K562 (cell line): ENCODE data around the gene COPA. TPM values are rescaled to one million over a fixed set of nuclear protein-coding genes. Genes with fewer than 3 reads are reported as not detected.
A peak's percentile ranks its signal among the peaks of the same experiment; 100 is the strongest.

Source experiments
- ATAC-seq: fragments of 200-7000 bp; cut with Tn5 transposase; 3 replicates; pipeline ENCODE4 v1.9.1; 2020; ENCODE audit warnings: moderate library complexity
- BruUV-seq: library from RNA; stranded (reverse); fragments of 400-500 nt; replicated peaks from 2 replicates; lab custom pipeline; 2021; lab: Mats Ljungman, UMichigan
- CTCF ChIA-PET: fragments of 300-600 bp; formaldehyde crosslinking; extraction: SDS; loops from one replicate; lab custom pipeline; 2021; ENCODE audit warnings: low intra/inter-chr PET ratio; lab: Yijun Ruan, JAX
- POLR2A ChIA-PET: fragments of 300-600, 350-650 bp; sonication (Branson Sonifier 250); formaldehyde crosslinking; extraction: SDS; loops from one replicate; lab custom pipeline; 2021; ENCODE audit warnings: antibody characterized with exemption, inconsistent platforms; lab: Yijun Ruan, JAX
- DNase-seq, 4 experiments: peaks; one replicate each; pipeline versions ENCODE4 v3.0.0 to v3.0.0-alpha.2; 2011 to 2018; ENCODE audit warnings: low spot score in 3 of 4, mixed read lengths in 3 of 4; ENCODE audit errors: extremely low read depth in 1 of 4
- FAIRE-seq: peaks from 2 replicates; lab custom pipeline; 2011; peaks lifted over from hg19 to GRCh38; lab: Jason Lieb, UNC
- H2AFZ ChIP-seq: 2 replicates; pipeline ENCODE4 v1.6.0; 2011; ENCODE audit warnings: low read depth, low read length, control low read depth, inconsistent platforms
- H3K27ac ChIP-seq: fragments of 200-600 bp; 3 replicates; pipeline ENCODE4 v1.8.0; 2011; ENCODE audit warnings: low read depth, mild to moderate bottlenecking, control low read depth, inconsistent platforms, low read length, moderate library complexity, mixed read lengths; ENCODE audit errors: extremely low read depth
- H3K27me3 ChIP-seq, 2 experiments: fragments of 300-600 bp in 1 of 2; 2 replicates in 1 of 2; 3 replicates in 1 of 2; pipeline versions ENCODE4 v1.6.0 to v1.8.0; 2011; ENCODE audit warnings: inconsistent platforms in 2 of 2, low read length in 2 of 2, mild to moderate bottlenecking in 1 of 2, mixed read lengths in 1 of 2, moderate library complexity in 1 of 2; ENCODE audit not compliant: control insufficient read depth in 2 of 2, insufficient read depth in 2 of 2
- H3K36me3 ChIP-seq: fragments of 300-600 bp; 3 replicates; pipeline ENCODE4 v1.8.0; 2011; ENCODE audit warnings: mild to moderate bottlenecking, low read length, inconsistent platforms; ENCODE audit not compliant: control insufficient read depth, insufficient read depth
- H3K4me1 ChIP-seq, 2 experiments: fragments of 200-600 bp in 1 of 2; replicated peaks in 1 of 2; 2 replicates in 1 of 2; 3 replicates in 1 of 2; pipeline versions ENCODE4 v1.5.1 to v1.8.0; 2011; ENCODE audit warnings: inconsistent platforms in 2 of 2, low read length in 2 of 2, mild to moderate bottlenecking in 1 of 2, mixed read lengths in 1 of 2, moderate library complexity in 1 of 2; ENCODE audit not compliant: control insufficient read depth in 2 of 2, insufficient read depth in 2 of 2
- H3K4me2 ChIP-seq: 2 replicates; pipeline ENCODE4 v1.6.1; 2011; ENCODE audit warnings: low read length, control low read depth, inconsistent platforms, mixed read lengths; ENCODE audit not compliant: insufficient read depth
- H3K4me3 ChIP-seq: fragments of 200-600 bp; sonication (generic), shearing (Covaris generic); 2 replicates; pipeline ENCODE4 v1.5.1; 2016; ENCODE audit warnings: control low read depth, inconsistent platforms
- H3K79me2 ChIP-seq: fragments of 200-600 bp; 3 replicates; pipeline ENCODE4 v1.8.0; 2011; ENCODE audit warnings: low read length, inconsistent platforms; ENCODE audit not compliant: control insufficient read depth, insufficient read depth
- H3K9ac ChIP-seq, 2 experiments: 2 replicates each; pipeline versions ENCODE4 v1.6.0 to v1.6.1; 2011; ENCODE audit warnings: low read depth in 2 of 2, low read length in 2 of 2, control low read depth in 1 of 2, inconsistent platforms in 1 of 2, mild to moderate bottlenecking in 1 of 2, mixed read lengths in 1 of 2; ENCODE audit not compliant: insufficient read depth in 1 of 2
- H3K9me1 ChIP-seq: one replicate; pipeline ENCODE4 v1.6.0; 2011; ENCODE audit warnings: inconsistent platforms, mild to moderate bottlenecking, low read length, moderate library complexity; ENCODE audit not compliant: control insufficient read depth, insufficient read depth
- H3K9me3 ChIP-seq: replicated peaks from 2 replicates; pipeline ENCODE4 v1.5.1; 2011; ENCODE audit warnings: low read depth, low read length, inconsistent platforms; ENCODE audit not compliant: control insufficient read depth, insufficient read depth
- H4K20me1 ChIP-seq: replicated peaks from 2 replicates; pipeline ENCODE4 v1.6.1; 2011; ENCODE audit warnings: low read length, inconsistent platforms, mixed read lengths; ENCODE audit not compliant: control insufficient read depth, insufficient read depth
- CXXC5 ChIP-seq: fragments of 250-450 bp; sonication (Bioruptor Pico); IDR thresholded peaks from 2 replicates; pipeline ENCODE4 v1.8.0; 2022; ENCODE audit warnings: inconsistent platforms, mild to moderate bottlenecking, moderate library complexity
- DMBX1 ChIP-seq: fragments of 250-450 bp; sonication (Bioruptor Pico); IDR thresholded peaks from 2 replicates; pipeline ENCODE4 v1.8.0; 2022; ENCODE audit warnings: inconsistent platforms, mild to moderate bottlenecking, moderate library complexity, borderline replicate concordance
- E2F3 ChIP-seq: fragments of 250-450 bp; sonication (Bioruptor Pico); IDR thresholded peaks from 2 replicates; pipeline ENCODE4 v1.4.0; 2020; ENCODE audit warnings: mild to moderate bottlenecking
- GABPB1 ChIP-seq: sonication (generic); formaldehyde crosslinking; IDR thresholded peaks from 2 replicates; pipeline ENCODE4 v1.8.0; 2022; ENCODE audit warnings: mild to moderate bottlenecking, missing genetic modification reagents
- GABPB2 ChIP-seq: fragments of 250-450 bp; sonication (Bioruptor Pico); conservative IDR thresholded peaks from 2 replicates; pipeline ENCODE4 v1.5.1; 2021; ENCODE audit warnings: mild to moderate bottlenecking
- GATAD2A ChIP-seq: fragments of 450-650 bp; IDR thresholded peaks from 2 replicates; pipeline ENCODE4 v1.6.1; 2017
- GTF2A2 ChIP-seq: IDR thresholded peaks from 2 replicates; pipeline ENCODE4 v1.6.1; 2016; ENCODE audit warnings: mild to moderate bottlenecking, missing genetic modification characterization, missing compliant biosample characterization
- HDAC8 ChIP-seq: fragments of 450-650 bp; IDR thresholded peaks from 2 replicates; pipeline ENCODE4 v1.6.1; 2016; ENCODE audit warnings: mild to moderate bottlenecking, missing genetic modification characterization, moderate library complexity, missing compliant biosample characterization
- HIVEP1 ChIP-seq: fragments of 250-450 bp; sonication (Bioruptor Pico); IDR thresholded peaks from 2 replicates; pipeline ENCODE4 v1.4.0; 2020; ENCODE audit warnings: mild to moderate bottlenecking
- ID3 ChIP-seq, 2 experiments: fragments of 250-450 bp in 1 of 2; fragments of 450-650 bp in 1 of 2; sonication (Bioruptor Pico) in 1 of 2; IDR thresholded peaks; 2 replicates each; pipeline versions ENCODE4 v1.6.1 to v1.8.0; 2016 to 2021; ENCODE audit warnings: mild to moderate bottlenecking in 2 of 2, moderate library complexity in 2 of 2, missing compliant biosample characterization in 1 of 2, missing genetic modification characterization in 1 of 2
- KLF16 ChIP-seq: IDR thresholded peaks from 2 replicates; pipeline ENCODE4 v1.6.1; 2016; ENCODE audit warnings: antibody characterized with exemption
- MECOM ChIP-seq: fragments of 250-450 bp; sonication (Bioruptor Pico); IDR thresholded peaks from 2 replicates; pipeline ENCODE4 v1.8.0; 2022; ENCODE audit warnings: inconsistent platforms
- MYBL2 ChIP-seq, 2 experiments: fragments of 450-650 bp in 1 of 2; sonication (generic) in 1 of 2; formaldehyde crosslinking in 1 of 2; IDR thresholded peaks; 2 replicates each; pipeline versions ENCODE4 v1.6.1 to v1.8.1; 2017 to 2022; ENCODE audit warnings: borderline replicate concordance in 1 of 2, inconsistent platforms in 1 of 2, low read depth in 1 of 2, mild to moderate bottlenecking in 1 of 2, missing genetic modification reagents in 1 of 2, moderate library complexity in 1 of 2
- POLR2G ChIP-seq: fragments of 200-400 bp; formaldehyde crosslinking; IDR thresholded peaks from 2 replicates; pipeline ENCODE4 v1.6.1; 2017; ENCODE audit warnings: low read depth, mild to moderate bottlenecking, antibody characterized with exemption, low read length, moderate library complexity
- PTTG1 ChIP-seq: fragments of 450-650 bp; IDR thresholded peaks from 2 replicates; pipeline ENCODE4 v1.6.1; 2016; ENCODE audit warnings: low read depth, mild to moderate bottlenecking, missing genetic modification characterization, missing compliant biosample characterization
- RBM39 ChIP-seq: fragments of 200-400 bp; formaldehyde crosslinking; optimal IDR thresholded peaks from 2 replicates; pipeline ENCODE3; 2018; ENCODE audit warnings: low read depth, low read length
- TCF7 ChIP-seq: sonication (generic); IDR thresholded peaks from 2 replicates; pipeline ENCODE4 v1.6.1; 2016; ENCODE audit warnings: antibody characterized with exemption, borderline replicate concordance
- ZNF583 ChIP-seq: fragments of 250-450 bp; sonication (Bioruptor Pico); IDR thresholded peaks from 2 replicates; pipeline ENCODE4 v1.4.0; 2020
- ZNF830 ChIP-seq: fragments of 250-450 bp; sonication (Bioruptor Pico); IDR thresholded peaks from 2 replicates; pipeline ENCODE4 v1.5.0; 2021; ENCODE audit warnings: mild to moderate bottlenecking
- WGBS: fragments of 100-300 bp; shearing (Covaris generic); methylation state at CpG from one replicate; pipeline ENCODE4 v1.1.6; 2016; ENCODE audit warnings: low coverage, mixed read lengths; ENCODE audit not compliant: insufficient coverage; ENCODE audit errors: missing lambda C conversion rate; 5-methylcytosine and 5-hydroxymethylcytosine counted together
- in situ Hi-C: fragments of 300-500 bp; cut with MboI; formaldehyde crosslinking; loops from 4 replicates; pipeline ENCODE4 v1.15.0; 2018; ENCODE audit warnings: inconsistent platforms, mixed read lengths
- intact Hi-C: fragments of 100-400 bp; cut with micrococcal nuclease; formaldehyde crosslinking; loops from 2 replicates; pipeline ENCODE4 v1.14.2; 2022
- polyA plus RNA-seq, 8 experiments: library from polyadenylated mRNA; depleted of rRNA in 4 of 8; stranded (reverse) in 5 of 8; unstranded in 3 of 8; fragments of >200 nt; fragmentation: Nextera tagmentation in 2 of 8; fragmentation: Illumina TruSeq in 1 of 8; extraction: Ambion mirVana in 2 of 8; extraction: Trizol in 1 of 8; gene quantifications; 2 replicates each; pipeline versions ENCODE4 v1.2.1 to v1.2.3, GENCODE V29; 2011 to 2014; ENCODE audit warnings: inconsistent platforms in 1 of 8, missing spikeins in 1 of 8
- total RNA-seq, 7 experiments: library from RNA; depleted of rRNA in 6 of 7; stranded (reverse); fragments of >200 nt in 6 of 7; fragmentation: Illumina TruSeq in 2 of 7; extraction: Trizol in 2 of 7; gene quantifications; 2 replicates each; pipeline versions ENCODE4 v1.2.1 to v1.2.3, GENCODE V29; 2011 to 2021; ENCODE audit warnings: low replicate concordance in 1 of 7
- TF ChIP-seq, protein P1 (sequence below): fragments of 250-450 bp; sonication (Bioruptor Pico); IDR thresholded peaks from 2 replicates; pipeline ENCODE4 v1.4.0; 2020; ENCODE audit warnings: mild to moderate bottlenecking, moderate library complexity

Gene COPA
- total and polyA plus RNA-seq, 9 of the 15 experiments (the other 6 are each of a cell fraction or from before 2014, with no cell fraction given) = 49.8 to 222 (median 110) TPM

DNA sequence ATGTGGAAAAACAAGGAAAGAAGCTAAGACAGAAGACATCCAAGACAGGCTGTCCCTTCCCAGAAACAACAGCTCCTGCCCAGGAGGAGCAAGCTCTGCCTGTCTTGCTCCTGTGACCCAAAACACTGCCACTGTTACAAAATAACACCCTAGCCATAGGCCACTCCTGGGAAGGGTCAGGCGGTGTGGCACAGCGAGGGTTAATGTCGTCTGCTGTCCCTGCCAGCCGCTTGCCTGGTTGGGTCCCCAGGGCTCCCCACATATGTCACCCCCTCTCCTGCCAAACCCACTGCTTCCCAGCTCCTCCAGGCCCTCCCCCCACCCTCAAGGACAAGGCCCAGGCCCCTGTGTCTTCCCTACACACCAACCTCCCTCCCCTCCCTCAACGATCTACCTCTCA is 20.0 kb upstream of the COPA start:
- intact Hi-C loops = loop anchor here (2.0 kb wide), 1 partner anchor 14 kb away; no protein-coding TSS in a partner anchor
- no TSS peak for BruUV-seq
- H3K27ac ChIP-seq = peak overlapping the region; percentile 73; the same call in 2 of the 3 replicates
- TF ChIP-seq ID3 (CRISPR knock-in tag; IDR thresholded peaks at IDR 0.05) (no peak), ID3 (tag; IDR thresholded peaks at IDR 0.05) (peak; percentile 58), CXXC5 (peak; percentile 36), ZNF830 (CRISPR knock-in tag) (0 out of 2 replicates have a peak, but pooled peaks have one; percentile 59), HDAC8 (peak; percentile 68), GABPB1 (CRISPR knock-in tag) (no peak), TCF7 (no peak), POLR2G (peak; percentile 60), DMBX1 (peak; percentile 80; the same call in 1 of the 2 replicates), KLF16 (no peak), HIVEP1 (0 out of 2 replicates have a peak, but pooled peaks have one; percentile 33), MYBL2 (IDR thresholded peaks at IDR 0.05; ENCODE audit: low read depth) (no peak), MYBL2 (CRISPR knock-in tag; IDR thresholded peaks at IDR 0.05; ENCODE audit: borderline replicate concordance) (no peak), GABPB2 (CRISPR knock-in tag) (0 out of 2 replicates have a peak, but pooled peaks have one; percentile 29), PTTG1 (tag) (peak; percentile 5; the same call in 1 of the 2 replicates), MECOM (CRISPR knock-in tag) (0 out of 2 replicates have a peak, but pooled peaks have one; percentile 20), ZNF583 (CRISPR knock-in tag) (peak; percentile 80; the same call in 1 of the 2 replicates), GTF2A2 (tag) (peak; percentile 24; the same call in 1 of the 2 replicates), RBM39 (no peak), GATAD2A (no peak; the same call in 1 of the 2 replicates), E2F3 (0 out of 2 replicates have a peak, but pooled peaks have one; percentile 6)
- TF ChIP-seq, protein P1, sequence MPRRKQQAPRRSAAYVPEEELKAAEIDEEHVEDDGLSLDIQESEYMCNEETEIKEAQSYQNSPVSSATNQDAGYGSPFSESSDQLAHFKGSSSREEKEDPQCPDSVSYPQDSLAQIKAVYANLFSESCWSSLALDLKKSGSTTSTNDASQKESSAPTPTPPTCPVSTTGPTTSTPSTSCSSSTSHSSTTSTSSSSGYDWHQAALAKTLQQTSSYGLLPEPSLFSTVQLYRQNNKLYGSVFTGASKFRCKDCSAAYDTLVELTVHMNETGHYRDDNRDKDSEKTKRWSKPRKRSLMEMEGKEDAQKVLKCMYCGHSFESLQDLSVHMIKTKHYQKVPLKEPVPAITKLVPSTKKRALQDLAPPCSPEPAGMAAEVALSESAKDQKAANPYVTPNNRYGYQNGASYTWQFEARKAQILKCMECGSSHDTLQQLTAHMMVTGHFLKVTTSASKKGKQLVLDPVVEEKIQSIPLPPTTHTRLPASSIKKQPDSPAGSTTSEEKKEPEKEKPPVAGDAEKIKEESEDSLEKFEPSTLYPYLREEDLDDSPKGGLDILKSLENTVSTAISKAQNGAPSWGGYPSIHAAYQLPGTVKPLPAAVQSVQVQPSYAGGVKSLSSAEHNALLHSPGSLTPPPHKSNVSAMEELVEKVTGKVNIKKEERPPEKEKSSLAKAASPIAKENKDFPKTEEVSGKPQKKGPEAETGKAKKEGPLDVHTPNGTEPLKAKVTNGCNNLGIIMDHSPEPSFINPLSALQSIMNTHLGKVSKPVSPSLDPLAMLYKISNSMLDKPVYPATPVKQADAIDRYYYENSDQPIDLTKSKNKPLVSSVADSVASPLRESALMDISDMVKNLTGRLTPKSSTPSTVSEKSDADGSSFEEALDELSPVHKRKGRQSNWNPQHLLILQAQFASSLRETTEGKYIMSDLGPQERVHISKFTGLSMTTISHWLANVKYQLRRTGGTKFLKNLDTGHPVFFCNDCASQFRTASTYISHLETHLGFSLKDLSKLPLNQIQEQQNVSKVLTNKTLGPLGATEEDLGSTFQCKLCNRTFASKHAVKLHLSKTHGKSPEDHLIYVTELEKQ (CRISPR knock-in tag) = no peak

More for the DNA sequence above, 20.0 kb upstream of the COPA start:
- DNase-seq (no peak), ATAC-seq (no peak), FAIRE-seq (no peak)
- no peak overlapping the region; the same call in 1 of the 2 replicates for H3K4me2 ChIP-seq
- no peaks in the 10 kb centered on the region for H3K27me3 ChIP-seq
- ChIA-PET POLR2A (interaction anchor here (0.6 to 5.8 kb wide), 10 partner anchors 11 to 317 kb away, joined by 3 to 27 read pairs (median 4); partner anchors contain the start of genes COPA and NCSTN), CTCF (no interaction called here)
- no peak overlapping the region for H3K4me3 ChIP-seq
- in situ Hi-C loops = no loop called here
- peaks cover 24 to 40% of the 10 kb centered on the region in 2 experiments for H3K4me1 ChIP-seq
- 0 out of 2 replicates have a peak overlapping the region, but pooled peaks have one; percentile 60 for H2AFZ ChIP-seq
- H3K79me2 ChIP-seq = no peaks in the 10 kb centered on the region
- H3K36me3 ChIP-seq = peaks cover 24% of the 10 kb centered on the region; the same call in 2 of the 3 replicates
- H3K9me1 ChIP-seq = no peaks in the 10 kb centered on the region
- 60% methylated on average over 5 of the region's 5 CpGs for WGBS
- H3K9me3 ChIP-seq = no peaks in the 10 kb centered on the region
- no peaks in the 10 kb centered on the region; the same call in 1 of the 2 replicates for H4K20me1 ChIP-seq
- H3K9ac ChIP-seq = peak overlapping the region; percentile 62 to 81; a peak in 2 of 4 replicates
